ENCODE data around the gene GPR151.
"Not testable (repeated sequence)": the region's sequence is repeated elsewhere in the genome, so short reads cannot be mapped to it uniquely, and the experiment has no call there.

The GPR151 gene

DNA sequence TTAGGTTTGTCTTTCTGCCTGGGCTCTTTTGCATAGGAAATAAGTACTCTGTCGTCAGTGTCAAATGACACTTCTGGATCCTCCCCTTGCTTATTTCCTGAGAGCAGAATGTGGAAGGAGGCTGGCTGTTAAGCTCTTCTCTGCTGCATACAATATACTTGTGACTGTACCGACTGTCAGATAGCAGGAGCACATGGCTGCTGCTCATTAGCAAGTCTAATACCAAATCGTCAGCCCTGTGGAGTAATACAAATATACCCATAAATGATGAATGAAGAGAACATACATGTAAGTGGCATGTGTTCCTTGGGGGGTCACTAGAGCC is at the start of gene GPR151:
Gene GPR151 (minus strand): TSS at position 40 of the 325 bp plus-strand sequence. CDS start 77 bp downstream, outside the sequence.
- peaks cover 7% of the 10 kb centered on the region for H3K36me3 Mint-ChIP-seq (ENCODE audit: low read depth)
- no peaks in the 10 kb centered on the region for H3K27me3 Mint-ChIP-seq (ENCODE audit: low read depth)
- no peaks in the 10 kb centered on the region for H3K9me3 Mint-ChIP-seq
- no peak within 1 kb of the TSS for H3K27ac Mint-ChIP-seq
- no peaks in the 10 kb centered on the region for H3K4me1 Mint-ChIP-seq (ENCODE audit: low read depth)
- H3K4me3 Mint-ChIP-seq, result no peak within 1 kb of the TSS

GRCh38 chr5:146564007-146564762 is 48.2 kb upstream of the GPR151 start:
- Mint-ChIP-seq H3K27me3 (ENCODE audit: low read depth) (peaks cover 11% of the 10 kb centered on the region), H3K27ac (no peak overlapping the region), H3K36me3 (ENCODE audit: low read depth) (no peaks in the 10 kb centered on the region), H3K9me3 (no peaks in the 10 kb centered on the region), H3K4me3 (no peak overlapping the region), H3K4me1 (ENCODE audit: low read depth) (peaks cover 2% of the 10 kb centered on the region)

- Mint-ChIP-seq H3K9me3 (no peaks in the 10 kb centered on the region), H3K27me3 (ENCODE audit: low read depth) (peaks cover 14% of the 10 kb centered on the region), H3K4me1 (ENCODE audit: low read depth) (peaks cover 2% of the 10 kb centered on the region), H3K27ac (no peak overlapping the region), H3K4me3 (no peak overlapping the region), H3K36me3 (ENCODE audit: low read depth) (no peaks in the 10 kb centered on the region)
Measured at GRCh38 chr5:146562461-146562860, 46.5 kb upstream of the GPR151 start.

DNA sequence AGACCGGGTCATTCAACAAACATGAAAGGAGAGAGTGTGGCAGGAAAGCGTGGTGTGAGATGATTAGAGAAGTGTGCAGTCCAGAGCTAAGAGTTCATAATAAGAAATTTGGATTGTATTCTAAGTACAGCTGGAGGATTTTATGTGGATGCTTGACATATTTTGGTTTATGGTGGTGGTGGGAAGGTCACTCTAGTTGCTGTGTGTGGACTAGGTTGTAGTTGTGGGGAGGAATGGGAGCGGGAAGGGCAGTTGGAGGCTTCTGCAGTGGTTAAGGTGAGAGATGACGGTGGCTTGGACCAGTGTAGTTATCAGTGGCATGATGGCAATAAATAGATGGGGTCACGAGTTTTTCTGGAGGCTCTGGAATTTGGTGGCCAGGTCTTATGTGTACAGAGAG is 45.7 kb upstream of the GPR151 start:
- H3K27ac Mint-ChIP-seq, result no peak overlapping the region
- no peaks in the 10 kb centered on the region for H3K36me3 Mint-ChIP-seq (ENCODE audit: low read depth)
- H3K9me3 Mint-ChIP-seq, result no peaks in the 10 kb centered on the region
- H3K4me1 Mint-ChIP-seq (ENCODE audit: low read depth), result peaks cover 2% of the 10 kb centered on the region
- no peak overlapping the region for H3K4me3 Mint-ChIP-seq
- H3K27me3 Mint-ChIP-seq (ENCODE audit: low read depth), result peaks cover 15% of the 10 kb centered on the region

DNA sequence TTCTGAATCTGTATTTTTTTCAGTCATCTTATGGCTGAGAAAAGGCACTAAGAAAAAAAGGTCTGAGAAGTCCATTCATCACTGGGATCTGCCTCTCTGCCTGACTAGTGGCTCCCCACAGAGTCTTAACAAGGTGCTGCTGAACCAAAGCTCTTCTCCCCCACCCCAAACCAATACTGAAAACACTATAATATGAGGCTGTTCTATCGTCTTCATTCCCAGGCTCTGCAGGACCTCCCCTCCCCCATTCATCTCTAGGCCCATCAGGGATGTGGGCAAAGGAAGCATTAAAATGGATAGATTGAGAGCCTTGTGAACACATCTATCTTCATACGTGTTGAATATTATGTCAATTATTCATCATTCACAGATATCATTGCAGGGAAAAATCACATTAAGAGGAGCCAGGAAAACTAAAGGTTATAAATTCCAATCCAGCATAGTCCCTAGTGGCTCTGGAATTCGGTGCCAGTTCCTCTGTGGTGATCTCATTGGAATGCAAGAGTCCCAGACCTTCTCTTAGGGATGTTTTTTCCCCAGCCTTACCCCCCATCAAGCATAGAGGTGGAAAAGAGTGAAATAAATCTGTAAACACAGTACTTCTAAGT is 44.3 kb upstream of the GPR151 start:
- Mint-ChIP-seq H3K27ac (no peak overlapping the region), H3K27me3 (ENCODE audit: low read depth) (peaks cover 11% of the 10 kb centered on the region), H3K9me3 (no peaks in the 10 kb centered on the region), H3K4me1 (ENCODE audit: low read depth) (no peaks in the 10 kb centered on the region), H3K36me3 (ENCODE audit: low read depth) (no peaks in the 10 kb centered on the region), H3K4me3 (no peak overlapping the region)

- not testable (repeated sequence) for H3K4me1 Mint-ChIP-seq (ENCODE audit: low read depth); H3K4me3 Mint-ChIP-seq; H3K9me3 Mint-ChIP-seq; H3K36me3 Mint-ChIP-seq (ENCODE audit: low read depth); H3K27ac Mint-ChIP-seq
- H3K27me3 Mint-ChIP-seq (ENCODE audit: low read depth), result peaks cover 14% of the 10 kb centered on the region
Measured at GRCh38 chr5:146556884-146557283, 40.9 kb upstream of the GPR151 start.

- H3K4me3 Mint-ChIP-seq, result no peak overlapping the region
- H3K27ac Mint-ChIP-seq, result no peak overlapping the region
- H3K9me3 Mint-ChIP-seq, result no peaks in the 10 kb centered on the region
- no peaks in the 10 kb centered on the region for H3K4me1 Mint-ChIP-seq (ENCODE audit: low read depth)
- peaks cover 9% of the 10 kb centered on the region for H3K27me3 Mint-ChIP-seq (ENCODE audit: low read depth)
- no peaks in the 10 kb centered on the region for H3K36me3 Mint-ChIP-seq (ENCODE audit: low read depth)
Measured at GRCh38 chr5:146553446-146553845, 37.5 kb upstream of the GPR151 start.

DNA sequence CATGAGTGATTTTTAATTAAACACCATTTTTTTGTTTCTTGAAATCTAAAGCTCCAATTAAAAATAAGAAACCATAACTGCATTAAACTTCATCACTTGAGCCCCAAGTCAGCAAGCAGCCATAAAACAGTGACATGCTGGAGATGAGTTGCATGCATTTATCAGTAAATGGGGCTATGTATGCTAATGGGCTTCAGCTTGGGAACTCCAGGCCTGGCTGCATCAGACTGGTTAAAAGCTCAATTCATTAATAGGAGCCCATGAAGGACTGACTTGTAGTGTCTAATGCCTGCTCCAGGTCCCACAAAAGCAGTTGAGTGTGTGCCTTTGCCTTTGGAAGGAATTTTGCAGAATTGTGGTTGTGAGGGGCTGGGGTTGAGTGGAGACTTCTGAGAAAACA is 33.6 kb upstream of the GPR151 start:
- Mint-ChIP-seq H3K27me3 (ENCODE audit: low read depth) (peaks cover 6% of the 10 kb centered on the region), H3K4me1 (ENCODE audit: low read depth) (no peaks in the 10 kb centered on the region), H3K4me3 (no peak overlapping the region), H3K9me3 (no peaks in the 10 kb centered on the region), H3K27ac (no peak overlapping the region), H3K36me3 (ENCODE audit: low read depth) (no peaks in the 10 kb centered on the region)

DNA sequence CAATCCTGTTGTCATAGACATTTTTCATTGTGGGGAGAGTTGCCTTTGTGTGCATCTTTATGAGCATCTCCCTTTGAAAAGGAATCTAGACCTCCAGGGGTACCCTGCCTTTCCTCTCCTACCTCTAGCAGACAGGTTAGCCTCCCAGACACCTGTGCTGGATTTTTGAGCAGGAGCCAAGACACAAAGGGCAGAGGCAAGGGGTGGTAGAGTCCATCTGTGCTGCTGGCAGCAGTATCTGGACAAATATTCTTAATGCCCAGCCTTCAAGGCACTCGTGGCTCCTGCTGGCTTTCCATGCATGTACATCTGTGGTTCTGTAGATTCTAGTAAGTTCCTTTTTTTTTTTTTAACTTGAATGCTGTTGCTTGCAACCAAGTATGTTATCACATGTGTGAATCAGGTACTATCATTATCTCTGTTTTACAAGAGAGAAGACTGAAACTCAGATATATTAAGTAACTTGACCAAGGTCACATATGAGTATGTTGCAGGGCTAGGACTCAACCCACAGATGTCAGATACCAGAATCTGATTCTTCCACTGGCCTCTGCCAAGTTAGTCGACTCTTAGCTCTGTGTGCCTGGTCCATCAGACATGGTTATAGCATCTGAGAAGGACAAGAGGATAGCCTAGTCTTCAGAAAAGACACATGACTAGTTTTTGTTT is 32.9 kb upstream of the GPR151 start:
- Mint-ChIP-seq H3K4me3 (no peak overlapping the region), H3K4me1 (ENCODE audit: low read depth) (no peaks in the 10 kb centered on the region), H3K9me3 (no peaks in the 10 kb centered on the region), H3K27me3 (ENCODE audit: low read depth) (peaks cover 6% of the 10 kb centered on the region), H3K36me3 (ENCODE audit: low read depth) (no peaks in the 10 kb centered on the region), H3K27ac (no peak overlapping the region)

DNA sequence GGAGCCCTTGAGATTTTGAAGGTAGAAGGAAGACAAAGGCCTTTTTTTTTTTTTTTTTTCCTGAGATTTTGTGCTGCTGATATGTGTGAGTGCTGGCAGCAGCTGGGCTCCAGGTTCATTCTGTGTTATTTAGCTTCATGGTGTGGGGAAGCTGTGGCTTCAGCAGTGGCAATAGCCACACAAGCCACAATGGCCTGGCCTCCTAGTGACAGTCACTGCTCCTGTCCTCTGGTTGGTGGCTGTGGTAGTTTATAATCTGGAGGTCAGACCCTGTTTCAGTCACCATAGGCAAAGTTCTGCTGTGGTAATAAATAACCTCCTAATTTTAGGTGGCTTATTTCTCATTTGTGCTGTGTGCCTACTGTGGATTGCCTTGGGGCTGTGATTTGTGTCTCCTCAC is 28.2 kb upstream of the GPR151 start:
- peaks cover 2% of the 10 kb centered on the region for H3K4me1 Mint-ChIP-seq (ENCODE audit: low read depth)
- H3K4me3 Mint-ChIP-seq, result no peak overlapping the region
- no peak overlapping the region for H3K27ac Mint-ChIP-seq
- H3K27me3 Mint-ChIP-seq (ENCODE audit: low read depth), result no peaks in the 10 kb centered on the region
- H3K36me3 Mint-ChIP-seq (ENCODE audit: low read depth), result no peaks in the 10 kb centered on the region
- no peaks in the 10 kb centered on the region for H3K9me3 Mint-ChIP-seq

DNA sequence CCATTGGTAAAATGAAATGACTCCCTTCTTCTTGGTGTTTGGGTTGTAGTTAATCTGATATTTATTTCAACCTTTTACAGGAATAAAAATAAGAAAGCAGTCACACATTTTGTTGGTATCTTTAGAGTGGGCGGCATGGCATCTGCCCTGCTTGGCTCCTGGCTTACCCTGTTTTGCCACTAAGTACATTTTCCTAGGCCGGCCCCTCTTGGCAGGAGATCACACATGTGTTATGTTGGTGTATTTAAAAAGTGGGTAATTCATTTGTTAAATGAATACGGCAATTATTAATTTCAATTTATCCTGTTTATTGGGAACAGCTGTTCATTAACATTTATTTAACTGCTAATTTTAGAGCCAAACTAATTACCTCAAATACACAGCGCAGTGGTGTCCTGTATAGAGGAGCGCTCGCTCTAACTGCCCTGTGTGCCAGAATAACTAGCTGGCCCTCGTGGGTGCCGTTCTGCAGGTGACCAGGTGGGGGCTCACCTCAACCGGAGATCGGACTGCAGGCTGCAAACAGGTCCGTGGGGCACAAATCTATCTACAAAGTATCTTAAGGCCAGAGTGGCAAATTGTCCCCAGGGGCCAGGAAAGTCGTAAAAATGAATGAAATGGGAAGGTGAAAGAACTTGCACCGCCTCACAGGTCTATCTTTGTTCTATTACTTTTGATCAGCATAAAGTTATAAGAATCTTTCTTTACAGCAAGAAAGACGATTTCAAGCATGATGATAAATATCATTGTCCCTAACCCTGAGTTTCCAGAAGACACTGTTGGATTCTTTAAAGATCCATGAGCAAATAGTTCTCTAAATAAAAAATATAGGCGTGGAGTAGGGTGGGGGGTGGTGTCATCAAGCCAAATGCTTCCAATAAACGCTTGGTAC is 26.2 kb upstream of the GPR151 start:
- Mint-ChIP-seq H3K4me1 (ENCODE audit: low read depth) (peaks cover 2% of the 10 kb centered on the region), H3K9me3 (no peaks in the 10 kb centered on the region), H3K27me3 (ENCODE audit: low read depth) (no peaks in the 10 kb centered on the region), H3K27ac (no peak overlapping the region), H3K36me3 (ENCODE audit: low read depth) (no peaks in the 10 kb centered on the region), H3K4me3 (no peak overlapping the region)

DNA sequence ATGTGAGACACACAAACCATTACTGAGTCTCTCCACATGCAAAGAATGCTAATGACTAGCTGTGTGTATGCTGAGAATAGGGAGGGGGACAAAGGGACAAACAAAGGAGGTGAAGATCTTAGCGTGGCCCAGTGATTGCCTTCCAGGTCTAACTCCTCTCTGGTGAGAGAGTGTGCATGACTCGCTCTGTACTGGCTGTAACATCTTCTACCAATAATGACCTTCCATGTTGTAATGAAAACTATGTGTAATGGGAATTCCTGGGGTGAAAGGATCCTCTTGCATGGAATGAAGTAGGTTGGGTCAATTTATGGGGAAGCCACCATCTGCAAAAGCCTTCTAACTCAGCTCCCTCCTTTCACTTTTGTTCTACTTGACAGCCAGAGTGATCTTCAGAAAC is 24.4 kb upstream of the GPR151 start:
- Mint-ChIP-seq H3K27ac (no peak overlapping the region), H3K27me3 (ENCODE audit: low read depth) (peaks cover 4% of the 10 kb centered on the region), H3K4me1 (ENCODE audit: low read depth) (peaks cover 2% of the 10 kb centered on the region), H3K36me3 (ENCODE audit: low read depth) (no peaks in the 10 kb centered on the region), H3K4me3 (no peak overlapping the region), H3K9me3 (no peaks in the 10 kb centered on the region)

- Mint-ChIP-seq H3K9me3 (no peaks in the 10 kb centered on the region), H3K4me3 (no peak overlapping the region), H3K36me3 (ENCODE audit: low read depth) (no peaks in the 10 kb centered on the region), H3K4me1 (ENCODE audit: low read depth) (peaks cover 2% of the 10 kb centered on the region), H3K27ac (no peak overlapping the region), H3K27me3 (ENCODE audit: low read depth) (peaks cover 4% of the 10 kb centered on the region)
Measured at GRCh38 chr5:146539973-146540372, 24.0 kb upstream of the GPR151 start.

GRCh38 chr5:146538432-146538831 is 22.4 kb upstream of the GPR151 start:
- Mint-ChIP-seq H3K36me3 (ENCODE audit: low read depth) (no peaks in the 10 kb centered on the region), H3K27ac (no peak overlapping the region), H3K4me1 (ENCODE audit: low read depth) (peaks cover 3% of the 10 kb centered on the region), H3K9me3 (no peaks in the 10 kb centered on the region), H3K4me3 (no peak overlapping the region), H3K27me3 (ENCODE audit: low read depth) (peaks cover 5% of the 10 kb centered on the region)

Data from T-helper 1 cell treated with Interleukin-12 subunit alpha and Interleukin-12 subunit beta and Interleukin-4 antibody, amounts not matched to agents 30 μg/mL and 1 μg/mL, for 36 hours (primary cell).